GM18505 (cell line): ENCODE measurements around the gene MVB12B.

Experiments
- ATAC-seq: cut with Tn5 transposase; IDR thresholded peaks from one replicate; pipeline ENCODE4 v1.9.1; 2021; ENCODE audit not compliant: unreplicated experiment
- POLR2A ChIP-seq: IDR thresholded peaks from 4 replicates; pipeline ENCODE4 v1.6.1; 2011; ENCODE audit warnings: borderline replicate concordance; ENCODE audit not compliant: insufficient read depth, insufficient read length; ENCODE audit errors: extremely low read depth

Gene MVB12B

GRCh38 chr9:126381195-126381594 is 54.6 kb downstream of the MVB12B start:
- no peak for ATAC-seq
- TF ChIP-seq POLR2A: no peak

DNA sequence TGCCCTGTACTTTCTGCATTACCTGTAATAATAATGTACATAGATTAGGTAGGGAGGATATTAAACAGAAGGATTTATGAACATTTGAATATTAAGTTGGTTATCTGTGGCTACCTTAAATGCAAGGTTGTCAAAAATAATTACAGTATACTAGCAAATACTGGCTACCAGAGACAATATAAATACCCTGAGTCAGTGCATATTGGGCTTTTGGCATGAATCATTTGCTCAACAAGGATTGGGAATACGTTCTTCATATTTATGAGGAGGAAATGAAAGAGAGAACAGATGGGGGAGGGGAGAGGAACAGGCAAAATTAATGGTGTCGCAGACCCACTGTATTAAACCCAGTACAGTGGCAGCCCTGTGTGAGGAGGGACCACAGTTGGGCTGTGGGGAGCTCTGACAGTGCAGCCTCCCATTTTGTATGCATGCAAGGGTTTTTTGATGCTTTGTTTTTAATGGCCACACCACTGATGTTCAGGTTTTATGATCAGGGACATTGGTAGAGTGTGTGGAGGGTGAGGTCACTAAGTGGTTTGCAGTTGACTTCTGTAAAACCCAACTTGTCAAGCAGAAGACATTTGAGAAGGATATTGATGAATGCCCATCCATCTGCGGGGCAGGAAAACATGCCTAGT is 56.9 kb downstream of the MVB12B start:
- TF ChIP-seq POLR2A: no peak
- no peak for ATAC-seq

GRCh38 chr9:126384926-126385325 is 58.3 kb downstream of the MVB12B start:
- TF ChIP-seq POLR2A: no peak
- no peak for ATAC-seq

GRCh38 chr9:126386088-126386487 is 59.5 kb downstream of the MVB12B start:
- ATAC-seq: no peak
- no peak for TF ChIP-seq POLR2A

DNA sequence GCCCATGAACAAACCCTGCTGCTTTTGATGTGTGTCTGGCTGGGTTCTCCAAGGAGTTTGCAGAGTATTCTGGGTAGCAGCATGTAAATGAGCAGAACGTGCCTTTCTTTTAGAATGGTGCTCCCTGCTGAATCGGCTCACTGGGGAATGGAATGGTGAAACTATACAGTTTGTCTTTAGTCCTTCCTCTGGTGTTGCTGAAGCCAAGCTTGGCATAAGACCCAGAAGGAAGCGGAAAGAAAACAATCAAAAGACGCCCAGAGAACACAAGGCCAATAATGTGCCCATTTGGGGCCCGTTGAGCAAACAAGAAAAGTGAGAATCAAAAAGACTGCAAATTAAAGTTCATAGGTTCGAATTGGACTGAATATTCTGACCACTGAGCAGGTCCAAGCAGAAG is 60.1 kb downstream of the MVB12B start:
- no peak for TF ChIP-seq POLR2A
- ATAC-seq: no peak

GRCh38 chr9:126388964-126389708 is 62.5 kb downstream of the MVB12B start:
- no peak for ATAC-seq
- TF ChIP-seq POLR2A: no peak

GRCh38 chr9:126389992-126390391 is 63.4 kb downstream of the MVB12B start:
- no peak for ATAC-seq
- no peak for TF ChIP-seq POLR2A

GRCh38 chr9:126390923-126391322 is 64.3 kb downstream of the MVB12B start:
- no peak for ATAC-seq
- TF ChIP-seq POLR2A: no peak

DNA sequence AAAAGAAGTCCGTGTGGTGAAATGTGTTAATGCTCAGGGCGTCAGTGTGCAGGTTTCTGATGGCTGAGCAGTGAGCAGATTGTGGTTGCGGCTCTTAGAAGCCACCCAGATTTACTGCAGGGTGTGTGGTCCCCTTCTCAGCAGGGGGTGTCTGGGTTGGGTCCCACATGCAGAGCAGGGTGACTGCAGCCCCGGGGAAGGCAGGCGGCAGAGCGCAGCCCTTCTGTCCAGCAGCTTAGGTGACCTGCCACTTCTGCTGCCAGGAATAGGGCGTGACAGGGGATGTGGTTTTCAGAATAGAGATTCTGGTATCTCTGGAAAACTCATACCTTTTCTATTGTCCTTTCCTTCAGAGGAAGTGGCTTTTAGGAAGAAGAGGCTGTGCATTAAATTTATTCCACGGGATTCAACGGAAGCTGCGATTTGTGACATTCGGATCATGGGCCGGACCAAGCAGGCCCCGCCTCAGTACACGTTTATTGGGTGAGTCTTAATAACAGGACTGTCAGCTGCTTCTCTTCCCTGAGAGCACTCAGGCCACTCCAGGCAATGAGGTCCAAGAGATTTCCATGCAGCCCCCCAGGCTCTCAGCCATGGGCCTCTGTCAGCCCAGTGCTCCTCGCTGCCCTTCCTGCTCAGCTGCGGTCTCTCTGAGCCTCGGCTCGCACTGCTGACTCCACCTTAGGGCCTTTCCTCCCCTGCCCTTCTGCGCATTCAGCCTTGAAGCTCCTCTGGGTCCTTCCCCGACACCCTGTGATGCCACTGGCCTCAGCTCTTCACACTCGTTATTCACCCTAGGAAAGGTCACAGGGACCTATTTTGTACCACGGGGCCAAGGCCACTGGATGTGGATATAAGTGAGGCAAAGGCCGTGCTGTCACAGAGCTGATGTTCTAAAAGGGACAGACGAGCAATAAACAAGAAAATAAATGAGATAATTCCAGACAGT is 65.4 kb downstream of the MVB12B start:
- no peak for ATAC-seq
- no peak for TF ChIP-seq POLR2A

GRCh38 chr9:126392662-126393371 is 66.2 kb downstream of the MVB12B start:
- no peak for ATAC-seq
- no peak for TF ChIP-seq POLR2A

- ATAC-seq: no peak
- no peak for TF ChIP-seq POLR2A
Observed at GRCh38 chr9:126393876-126394275, 67.2 kb downstream of the MVB12B start.

DNA sequence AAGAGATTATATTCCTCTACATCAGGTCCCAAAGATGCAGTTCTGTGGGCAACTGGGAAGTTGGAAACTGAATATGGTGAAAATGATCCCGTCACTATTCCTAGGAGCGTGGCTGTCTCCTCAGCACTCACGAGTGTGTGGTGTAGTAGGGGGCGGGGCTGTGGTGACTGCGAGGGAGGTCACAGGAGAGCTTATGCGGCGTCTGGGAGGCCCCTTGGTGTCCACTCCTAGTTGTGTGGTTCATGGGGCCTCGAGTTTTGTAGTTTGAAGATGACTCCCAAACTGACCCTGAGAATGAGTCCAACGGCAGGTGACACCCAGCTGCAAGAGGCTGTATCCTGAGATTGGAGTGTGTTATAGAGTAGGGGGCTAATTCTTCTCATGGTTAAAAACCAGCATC is 68.2 kb downstream of the MVB12B start:
- no peak for ATAC-seq
- TF ChIP-seq POLR2A: no peak
